ENCODE data around the gene APOC1. TPM values are rescaled to one million over a fixed set of nuclear protein-coding genes. Genes with fewer than 3 reads are reported as not detected.

The APOC1 gene
- total RNA-seq, 1 donor from 2014 or later: 2.2 TPM

DNA sequence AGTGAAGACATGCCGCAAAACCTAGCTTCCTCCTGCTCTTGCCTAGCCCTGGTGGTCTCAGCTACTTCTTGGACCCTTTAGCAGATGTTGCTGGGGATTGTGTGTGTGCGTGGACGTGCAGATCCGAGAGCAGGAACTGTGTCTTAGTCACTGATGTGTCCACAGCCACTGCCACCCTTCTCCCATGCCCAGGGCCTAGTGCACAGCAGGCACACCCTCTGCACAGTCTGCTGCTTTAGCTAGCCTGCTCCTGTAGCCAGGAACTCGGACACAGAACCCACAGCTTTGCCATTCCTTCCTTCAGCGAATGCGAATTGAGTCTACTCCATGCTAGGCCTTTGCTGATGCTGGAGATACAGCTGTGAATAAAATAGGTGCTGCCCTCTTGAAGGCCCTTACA is 43.1 kb downstream of the APOC1 start:
- Mint-ChIP-seq H3K27ac (ENCODE audit: unreplicated experiment) (no peak overlapping the region), H3K9me3 (ENCODE audit: low read depth) (no peaks in the 10 kb centered on the region), H3K4me3 (ENCODE audit: unreplicated experiment) (no peak overlapping the region), H3K4me1 (ENCODE audit: low read depth) (peaks cover 41% of the 10 kb centered on the region), H3K36me3 (ENCODE audit: low read depth) (peaks cover 3% of the 10 kb centered on the region), H3K27me3 (ENCODE audit: low read depth) (no peaks in the 10 kb centered on the region)
- TF ChIP-seq, protein P1, sequence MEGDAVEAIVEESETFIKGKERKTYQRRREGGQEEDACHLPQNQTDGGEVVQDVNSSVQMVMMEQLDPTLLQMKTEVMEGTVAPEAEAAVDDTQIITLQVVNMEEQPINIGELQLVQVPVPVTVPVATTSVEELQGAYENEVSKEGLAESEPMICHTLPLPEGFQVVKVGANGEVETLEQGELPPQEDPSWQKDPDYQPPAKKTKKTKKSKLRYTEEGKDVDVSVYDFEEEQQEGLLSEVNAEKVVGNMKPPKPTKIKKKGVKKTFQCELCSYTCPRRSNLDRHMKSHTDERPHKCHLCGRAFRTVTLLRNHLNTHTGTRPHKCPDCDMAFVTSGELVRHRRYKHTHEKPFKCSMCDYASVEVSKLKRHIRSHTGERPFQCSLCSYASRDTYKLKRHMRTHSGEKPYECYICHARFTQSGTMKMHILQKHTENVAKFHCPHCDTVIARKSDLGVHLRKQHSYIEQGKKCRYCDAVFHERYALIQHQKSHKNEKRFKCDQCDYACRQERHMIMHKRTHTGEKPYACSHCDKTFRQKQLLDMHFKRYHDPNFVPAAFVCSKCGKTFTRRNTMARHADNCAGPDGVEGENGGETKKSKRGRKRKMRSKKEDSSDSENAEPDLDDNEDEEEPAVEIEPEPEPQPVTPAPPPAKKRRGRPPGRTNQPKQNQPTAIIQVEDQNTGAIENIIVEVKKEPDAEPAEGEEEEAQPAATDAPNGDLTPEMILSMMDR (IDR thresholded peaks at IDR 0.05): no peak
- no peak for DNase-seq (ENCODE audit: low spot score)

DNA sequence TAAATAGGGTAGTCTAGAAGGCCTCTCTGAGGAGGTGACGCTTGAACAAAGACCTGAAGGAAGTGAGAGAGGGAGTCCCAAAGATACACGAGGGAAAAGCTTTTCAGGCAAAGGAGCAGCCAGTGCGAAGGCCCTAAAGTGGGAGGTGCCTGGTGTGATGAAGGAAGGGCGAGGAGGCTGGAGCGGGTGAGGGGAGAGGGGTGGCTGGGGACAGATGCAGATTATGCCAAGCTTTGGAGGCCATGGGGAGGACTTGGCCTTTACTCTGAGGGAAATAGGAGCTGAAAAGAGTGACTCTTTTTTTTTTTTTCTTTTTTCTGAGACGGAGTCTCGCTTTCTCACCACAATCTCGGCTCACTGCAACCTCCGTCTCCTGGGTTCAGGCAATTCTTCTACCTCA is 43.7 kb downstream of the APOC1 start:
- H3K4me1 Mint-ChIP-seq (ENCODE audit: low read depth): peaks cover 41% of the 10 kb centered on the region
- no peak overlapping the region for H3K4me3 Mint-ChIP-seq (ENCODE audit: unreplicated experiment)
- H3K27ac Mint-ChIP-seq (ENCODE audit: unreplicated experiment): peak overlapping the region; percentile 30
- TF ChIP-seq, protein P1 (IDR thresholded peaks at IDR 0.05): no peak
- no peaks in the 10 kb centered on the region for H3K27me3 Mint-ChIP-seq (ENCODE audit: low read depth)
- peaks cover 3% of the 10 kb centered on the region for H3K36me3 Mint-ChIP-seq (ENCODE audit: low read depth)
- DNase-seq (ENCODE audit: low spot score): no peak
- H3K9me3 Mint-ChIP-seq (ENCODE audit: low read depth): no peaks in the 10 kb centered on the region

DNA sequence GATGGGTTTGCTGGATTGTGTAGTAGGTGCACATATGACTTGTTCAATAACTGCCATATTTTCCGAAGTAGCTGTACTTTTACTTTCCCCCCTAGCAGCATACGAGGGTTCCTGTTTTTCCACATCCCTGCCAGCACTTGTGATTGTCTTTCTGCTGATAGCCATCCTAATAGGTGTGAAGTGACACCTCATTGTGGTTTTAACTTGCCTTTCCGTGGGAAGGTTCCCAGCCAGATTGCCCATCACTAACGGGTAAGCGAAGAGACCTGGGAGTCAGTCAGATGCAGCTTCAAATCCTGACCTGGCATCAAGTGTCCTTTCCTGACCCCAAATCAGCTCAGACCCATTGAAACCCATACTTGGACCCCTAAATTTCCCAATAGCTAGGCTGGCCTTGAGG is 45.3 kb downstream of the APOC1 start:
- H3K36me3 Mint-ChIP-seq (ENCODE audit: low read depth): peaks cover 6% of the 10 kb centered on the region
- no peak for DNase-seq (ENCODE audit: low spot score)
- H3K9me3 Mint-ChIP-seq (ENCODE audit: low read depth): no peaks in the 10 kb centered on the region
- TF ChIP-seq, protein P1 (IDR thresholded peaks at IDR 0.05): no peak
- H3K4me3 Mint-ChIP-seq (ENCODE audit: unreplicated experiment): no peak overlapping the region
- no peak overlapping the region for H3K27ac Mint-ChIP-seq (ENCODE audit: unreplicated experiment)
- H3K4me1 Mint-ChIP-seq (ENCODE audit: low read depth): peaks cover 32% of the 10 kb centered on the region
- no peaks in the 10 kb centered on the region for H3K27me3 Mint-ChIP-seq (ENCODE audit: low read depth)

DNA sequence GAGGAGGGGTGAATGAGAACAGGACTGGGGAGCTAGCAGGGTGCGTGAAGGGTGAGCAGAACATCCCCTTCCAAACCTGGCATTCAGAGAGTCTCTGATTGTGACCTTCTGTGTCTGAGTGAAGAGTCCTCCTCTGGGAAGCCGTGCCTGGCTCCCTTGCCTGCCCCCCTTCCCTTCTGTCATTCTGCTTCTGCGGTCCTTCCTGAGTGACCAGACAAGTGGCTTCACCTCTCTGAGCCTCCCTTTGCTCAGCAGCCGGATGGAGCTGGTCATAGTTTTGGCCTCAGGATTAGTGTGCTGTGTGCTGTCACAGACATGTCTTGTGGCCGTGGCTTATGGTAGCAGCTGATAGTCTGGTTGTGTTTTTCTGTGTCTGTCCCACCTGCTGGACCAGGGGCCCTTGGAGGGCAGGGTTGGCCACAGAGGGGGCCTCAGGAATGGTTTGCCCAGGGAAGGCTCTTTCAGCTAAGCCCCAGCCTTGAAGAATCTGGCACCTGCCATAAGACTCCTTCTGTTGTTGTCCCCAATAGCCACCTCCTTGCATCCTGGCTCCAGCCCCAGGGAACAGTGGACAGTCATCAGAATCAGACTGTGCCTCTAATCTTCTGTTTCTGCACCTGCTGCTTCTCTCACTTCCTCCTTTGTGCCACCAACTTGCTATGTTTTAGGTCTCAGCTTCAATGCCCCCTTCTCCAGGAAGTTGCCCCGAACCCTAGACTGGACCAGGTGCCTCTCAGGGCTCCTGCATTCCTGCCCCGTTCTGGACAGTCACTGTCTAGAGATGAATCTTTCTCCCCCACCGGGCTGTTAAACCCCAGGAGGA is 46.7 kb downstream of the APOC1 start:
- TF ChIP-seq, protein P1 (IDR thresholded peaks at IDR 0.05): no peak
- no peaks in the 10 kb centered on the region for H3K9me3 Mint-ChIP-seq (ENCODE audit: low read depth)
- H3K36me3 Mint-ChIP-seq (ENCODE audit: low read depth): peaks cover 8% of the 10 kb centered on the region
- H3K4me3 Mint-ChIP-seq (ENCODE audit: unreplicated experiment): no peak overlapping the region
- no peak for DNase-seq (ENCODE audit: low spot score)
- H3K27ac Mint-ChIP-seq (ENCODE audit: unreplicated experiment): no peak overlapping the region
- no peaks in the 10 kb centered on the region for H3K27me3 Mint-ChIP-seq (ENCODE audit: low read depth)
- H3K4me1 Mint-ChIP-seq (ENCODE audit: low read depth): peaks cover 25% of the 10 kb centered on the region

DNA sequence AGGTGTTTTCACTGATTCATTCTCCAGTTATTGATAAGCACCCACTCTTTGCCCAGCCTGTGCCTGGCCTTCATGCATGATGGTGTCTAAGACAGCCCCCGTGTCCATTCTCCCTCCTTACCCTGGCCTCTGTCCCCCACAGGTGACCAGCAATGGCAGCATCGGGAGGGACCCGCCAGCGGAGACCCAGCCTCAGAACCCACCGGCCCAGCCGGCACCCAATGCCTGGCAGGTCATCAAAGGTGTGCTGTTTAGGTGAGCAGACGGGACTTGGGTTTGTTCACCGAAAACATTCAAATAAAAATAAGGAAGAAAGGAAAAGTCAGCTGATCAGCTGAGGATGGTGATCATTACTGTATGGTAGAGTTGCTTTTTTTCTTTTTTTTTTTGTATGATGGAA is 47.4 kb downstream of the APOC1 start:
- Mint-ChIP-seq H3K36me3 (ENCODE audit: low read depth) (peaks cover 8% of the 10 kb centered on the region), H3K4me3 (ENCODE audit: unreplicated experiment) (no peak overlapping the region), H3K9me3 (ENCODE audit: low read depth) (no peaks in the 10 kb centered on the region), H3K4me1 (ENCODE audit: low read depth) (peaks cover 18% of the 10 kb centered on the region), H3K27ac (ENCODE audit: unreplicated experiment) (no peak overlapping the region), H3K27me3 (ENCODE audit: low read depth) (no peaks in the 10 kb centered on the region)
- TF ChIP-seq, protein P1 (IDR thresholded peaks at IDR 0.05): no peak
- no peak for DNase-seq (ENCODE audit: low spot score)
